NT2/D1 (cell line): ENCODE data around the gene MYRFL.

Source experiments
- YY1 ChIP-seq: IDR thresholded peaks from 2 replicates; pipeline ENCODE4 v1.6.1; 2011; ENCODE audit not compliant: insufficient read length, insufficient read depth
- ZNF274 ChIP-seq: IDR thresholded peaks from 2 replicates; pipeline ENCODE4 v1.6.1; 2011; ENCODE audit warnings: mild to moderate bottlenecking, low read depth, low read length

DNA sequence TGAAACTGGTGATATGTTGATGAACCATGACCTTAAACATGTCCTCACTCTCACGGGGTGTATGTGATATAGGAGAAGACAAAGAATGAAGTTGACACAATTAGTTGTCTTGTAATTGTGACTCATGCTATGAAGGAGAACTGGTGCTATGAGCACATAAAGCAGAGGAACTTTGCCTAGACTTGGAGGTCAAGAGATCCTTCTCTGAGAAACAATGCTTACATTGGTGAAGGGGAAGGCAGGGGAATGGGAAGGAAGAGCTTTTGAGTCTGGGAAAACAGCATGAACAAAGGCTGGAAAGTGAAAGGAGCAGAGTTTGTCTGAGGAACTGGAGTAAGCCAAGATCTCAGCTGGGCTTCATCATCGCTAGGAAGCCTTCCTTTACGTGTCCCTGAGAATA is 83.2 kb downstream of the MYRFL start:
- TF ChIP-seq YY1 (no peak), ZNF274 (no peak)
